Measurements from ENCODE around the gene KDM4C.
"Not testable (repeated sequence)": the region's sequence is repeated elsewhere in the genome, so short reads cannot be mapped to it uniquely, and the experiment has no call there.

The KDM4C gene

GRCh38 chr9:7011395-7012067 lies 253.8 kb downstream of the KDM4C start:
- H3K27me3 ChIP-seq (ENCODE audit: control insufficient read depth in 2 of 2, insufficient read depth in 2 of 2, low read length in 2 of 2), result no peaks in the 10 kb centered on the region
- H3K9me3 ChIP-seq (ENCODE audit: control insufficient read depth in 2 of 2, low read length in 2 of 2), result no peaks in the 10 kb centered on the region
- H3K27ac ChIP-seq (ENCODE audit: low read depth in 2 of 2, low read length in 2 of 2), result no peak overlapping the region
- H3K9ac ChIP-seq (ENCODE audit: low read depth in 1 of 2, low read length in 2 of 2), result no peak overlapping the region
- no peak overlapping the region for H3K4me3 ChIP-seq (ENCODE audit: low read length in 2 of 2)
- no peaks in the 10 kb centered on the region for H3K4me1 ChIP-seq (ENCODE audit: control insufficient read depth in 2 of 2, insufficient read depth in 2 of 2, low read length in 2 of 2)
- peaks cover 37 to 40% of the 10 kb centered on the region in 2 donors for H3K36me3 ChIP-seq (ENCODE audit: control insufficient read depth in 2 of 2, insufficient read depth in 2 of 2, low read length in 2 of 2)

- H3K4me3 ChIP-seq (ENCODE audit: low read length in 2 of 2), result no peak overlapping the region
- H3K36me3 ChIP-seq (ENCODE audit: control insufficient read depth in 2 of 2, insufficient read depth in 2 of 2, low read length in 2 of 2), result peaks cover 9 to 10% of the 10 kb centered on the region in 2 donors
- H3K9me3 ChIP-seq (ENCODE audit: control insufficient read depth in 2 of 2, low read length in 2 of 2), result no peaks in the 10 kb centered on the region
- no peak overlapping the region for H3K27ac ChIP-seq (ENCODE audit: low read depth in 2 of 2, low read length in 2 of 2)
- H3K27me3 ChIP-seq (ENCODE audit: control insufficient read depth in 2 of 2, insufficient read depth in 2 of 2, low read length in 2 of 2), result no peaks in the 10 kb centered on the region
- H3K4me1 ChIP-seq (ENCODE audit: control insufficient read depth in 2 of 2, insufficient read depth in 2 of 2, low read length in 2 of 2), result no peaks in the 10 kb centered on the region
- H3K9ac ChIP-seq (ENCODE audit: low read depth in 1 of 2, low read length in 2 of 2), result no peak overlapping the region
These were observed 270.2 kb downstream of the KDM4C start for GRCh38 chr9:7027996-7028395.

- Histone ChIP-seq H3K9ac (ENCODE audit: low read depth in 1 of 2, low read length in 2 of 2) (no peak overlapping the region), H3K36me3 (ENCODE audit: control insufficient read depth in 2 of 2, insufficient read depth in 2 of 2, low read length in 2 of 2) (peaks cover 9 to 10% of the 10 kb centered on the region in 2 donors), H3K27me3 (ENCODE audit: control insufficient read depth in 2 of 2, insufficient read depth in 2 of 2, low read length in 2 of 2) (no peaks in the 10 kb centered on the region), H3K4me3 (ENCODE audit: low read length in 2 of 2) (no peak overlapping the region), H3K4me1 (ENCODE audit: control insufficient read depth in 2 of 2, insufficient read depth in 2 of 2, low read length in 2 of 2) (no peaks in the 10 kb centered on the region), H3K9me3 (ENCODE audit: control insufficient read depth in 2 of 2, low read length in 2 of 2) (no peaks in the 10 kb centered on the region), H3K27ac (ENCODE audit: low read depth in 2 of 2, low read length in 2 of 2) (no peak overlapping the region)
These were observed 270.8 kb downstream of the KDM4C start for GRCh38 chr9:7028591-7028990.

GRCh38 chr9:7030943-7031342 lies 273.2 kb downstream of the KDM4C start:
- not testable (repeated sequence) for H3K27ac ChIP-seq (ENCODE audit: low read depth in 2 of 2, low read length in 2 of 2); H3K4me1 ChIP-seq (ENCODE audit: control insufficient read depth in 2 of 2, insufficient read depth in 2 of 2, low read length in 2 of 2); H3K4me3 ChIP-seq (ENCODE audit: low read length in 2 of 2); H3K9me3 ChIP-seq (ENCODE audit: control insufficient read depth in 2 of 2, low read length in 2 of 2); H3K9ac ChIP-seq (ENCODE audit: low read depth in 1 of 2, low read length in 2 of 2); H3K27me3 ChIP-seq (ENCODE audit: control insufficient read depth in 2 of 2, insufficient read depth in 2 of 2, low read length in 2 of 2)
- peaks cover 9 to 11% of the 10 kb centered on the region in 2 donors for H3K36me3 ChIP-seq (ENCODE audit: control insufficient read depth in 2 of 2, insufficient read depth in 2 of 2, low read length in 2 of 2)

GRCh38 chr9:7033076-7034045 lies 275.6 kb downstream of the KDM4C start:
- no peak overlapping the region for H3K9ac ChIP-seq (ENCODE audit: low read depth in 1 of 2, low read length in 2 of 2)
- H3K27ac ChIP-seq (ENCODE audit: low read depth in 2 of 2, low read length in 2 of 2), result no peak overlapping the region
- peaks cover 0 to 7% of the 10 kb centered on the region in 2 donors for H3K36me3 ChIP-seq (ENCODE audit: control insufficient read depth in 2 of 2, insufficient read depth in 2 of 2, low read length in 2 of 2)
- H3K27me3 ChIP-seq (ENCODE audit: control insufficient read depth in 2 of 2, insufficient read depth in 2 of 2, low read length in 2 of 2), result no peaks in the 10 kb centered on the region
- no peak overlapping the region for H3K4me3 ChIP-seq (ENCODE audit: low read length in 2 of 2)
- no peaks in the 10 kb centered on the region for H3K9me3 ChIP-seq (ENCODE audit: control insufficient read depth in 2 of 2, low read length in 2 of 2)
- no peaks in the 10 kb centered on the region for H3K4me1 ChIP-seq (ENCODE audit: control insufficient read depth in 2 of 2, insufficient read depth in 2 of 2, low read length in 2 of 2)

- H3K9me3 ChIP-seq (ENCODE audit: control insufficient read depth in 2 of 2, low read length in 2 of 2), result no peaks in the 10 kb centered on the region
- H3K4me3 ChIP-seq (ENCODE audit: low read length in 2 of 2), result no peak overlapping the region
- no peaks in the 10 kb centered on the region for H3K27me3 ChIP-seq (ENCODE audit: control insufficient read depth in 2 of 2, insufficient read depth in 2 of 2, low read length in 2 of 2)
- H3K4me1 ChIP-seq (ENCODE audit: control insufficient read depth in 2 of 2, insufficient read depth in 2 of 2, low read length in 2 of 2), result no peaks in the 10 kb centered on the region
- no peak overlapping the region for H3K9ac ChIP-seq (ENCODE audit: low read depth in 1 of 2, low read length in 2 of 2)
- peaks cover 0 to 4% of the 10 kb centered on the region in 2 donors for H3K36me3 ChIP-seq (ENCODE audit: control insufficient read depth in 2 of 2, insufficient read depth in 2 of 2, low read length in 2 of 2)
- H3K27ac ChIP-seq (ENCODE audit: low read depth in 2 of 2, low read length in 2 of 2), result no peak overlapping the region
These were observed 279.4 kb downstream of the KDM4C start for GRCh38 chr9:7037176-7037575.

- H3K9ac ChIP-seq (ENCODE audit: low read depth in 1 of 2, low read length in 2 of 2), result no peak overlapping the region
- H3K36me3 ChIP-seq (ENCODE audit: control insufficient read depth in 2 of 2, insufficient read depth in 2 of 2, low read length in 2 of 2), result peaks cover 5 to 6% of the 10 kb centered on the region in 2 donors
- H3K27ac ChIP-seq (ENCODE audit: low read depth in 2 of 2, low read length in 2 of 2), result no peak overlapping the region
- no peaks in the 10 kb centered on the region for H3K4me1 ChIP-seq (ENCODE audit: control insufficient read depth in 2 of 2, insufficient read depth in 2 of 2, low read length in 2 of 2)
- H3K4me3 ChIP-seq (ENCODE audit: low read length in 2 of 2), result no peak overlapping the region
- H3K9me3 ChIP-seq (ENCODE audit: control insufficient read depth in 2 of 2, low read length in 2 of 2), result no peaks in the 10 kb centered on the region
- no peaks in the 10 kb centered on the region for H3K27me3 ChIP-seq (ENCODE audit: control insufficient read depth in 2 of 2, insufficient read depth in 2 of 2, low read length in 2 of 2)
These were observed 284.4 kb downstream of the KDM4C start for GRCh38 chr9:7042124-7042523.

- Histone ChIP-seq H3K4me3 (ENCODE audit: low read length in 2 of 2) (no peak overlapping the region), H3K9me3 (ENCODE audit: control insufficient read depth in 2 of 2, low read length in 2 of 2) (no peaks in the 10 kb centered on the region), H3K27ac (ENCODE audit: low read depth in 2 of 2, low read length in 2 of 2) (no peak overlapping the region), H3K27me3 (ENCODE audit: control insufficient read depth in 2 of 2, insufficient read depth in 2 of 2, low read length in 2 of 2) (no peaks in the 10 kb centered on the region), H3K4me1 (ENCODE audit: control insufficient read depth in 2 of 2, insufficient read depth in 2 of 2, low read length in 2 of 2) (no peaks in the 10 kb centered on the region), H3K9ac (ENCODE audit: low read depth in 1 of 2, low read length in 2 of 2) (no peak overlapping the region), H3K36me3 (ENCODE audit: control insufficient read depth in 2 of 2, insufficient read depth in 2 of 2, low read length in 2 of 2) (peaks cover 17 to 21% of the 10 kb centered on the region in 2 donors)
These were observed 287.6 kb downstream of the KDM4C start for GRCh38 chr9:7045361-7045760.

- Histone ChIP-seq H3K9ac (ENCODE audit: low read depth in 1 of 2, low read length in 2 of 2) (no peak overlapping the region), H3K9me3 (ENCODE audit: control insufficient read depth in 2 of 2, low read length in 2 of 2) (no peaks in the 10 kb centered on the region), H3K4me3 (ENCODE audit: low read length in 2 of 2) (no peak overlapping the region), H3K36me3 (ENCODE audit: control insufficient read depth in 2 of 2, insufficient read depth in 2 of 2, low read length in 2 of 2) (peaks cover 19 to 24% of the 10 kb centered on the region in 2 donors), H3K27me3 (ENCODE audit: control insufficient read depth in 2 of 2, insufficient read depth in 2 of 2, low read length in 2 of 2) (no peaks in the 10 kb centered on the region), H3K4me1 (ENCODE audit: control insufficient read depth in 2 of 2, insufficient read depth in 2 of 2, low read length in 2 of 2) (no peaks in the 10 kb centered on the region), H3K27ac (ENCODE audit: low read depth in 2 of 2, low read length in 2 of 2) (no peak overlapping the region)
These were observed 293.9 kb downstream of the KDM4C start for GRCh38 chr9:7051711-7052110.

GRCh38 chr9:7053903-7054302 lies 296.1 kb downstream of the KDM4C start:
- Histone ChIP-seq H3K9me3 (ENCODE audit: control insufficient read depth in 2 of 2, low read length in 2 of 2) (no peaks in the 10 kb centered on the region), H3K9ac (ENCODE audit: low read depth in 1 of 2, low read length in 2 of 2) (no peak overlapping the region), H3K4me1 (ENCODE audit: control insufficient read depth in 2 of 2, insufficient read depth in 2 of 2, low read length in 2 of 2) (no peaks in the 10 kb centered on the region), H3K4me3 (ENCODE audit: low read length in 2 of 2) (no peak overlapping the region), H3K27ac (ENCODE audit: low read depth in 2 of 2, low read length in 2 of 2) (no peak overlapping the region), H3K36me3 (ENCODE audit: control insufficient read depth in 2 of 2, insufficient read depth in 2 of 2, low read length in 2 of 2) (peaks cover 7 to 22% of the 10 kb centered on the region in 2 donors), H3K27me3 (ENCODE audit: control insufficient read depth in 2 of 2, insufficient read depth in 2 of 2, low read length in 2 of 2) (no peaks in the 10 kb centered on the region)

All from mucosa of rectum (tissue), 2 donors.